ENCODE results near the gene TMEM208.

Gene TMEM208

DNA sequence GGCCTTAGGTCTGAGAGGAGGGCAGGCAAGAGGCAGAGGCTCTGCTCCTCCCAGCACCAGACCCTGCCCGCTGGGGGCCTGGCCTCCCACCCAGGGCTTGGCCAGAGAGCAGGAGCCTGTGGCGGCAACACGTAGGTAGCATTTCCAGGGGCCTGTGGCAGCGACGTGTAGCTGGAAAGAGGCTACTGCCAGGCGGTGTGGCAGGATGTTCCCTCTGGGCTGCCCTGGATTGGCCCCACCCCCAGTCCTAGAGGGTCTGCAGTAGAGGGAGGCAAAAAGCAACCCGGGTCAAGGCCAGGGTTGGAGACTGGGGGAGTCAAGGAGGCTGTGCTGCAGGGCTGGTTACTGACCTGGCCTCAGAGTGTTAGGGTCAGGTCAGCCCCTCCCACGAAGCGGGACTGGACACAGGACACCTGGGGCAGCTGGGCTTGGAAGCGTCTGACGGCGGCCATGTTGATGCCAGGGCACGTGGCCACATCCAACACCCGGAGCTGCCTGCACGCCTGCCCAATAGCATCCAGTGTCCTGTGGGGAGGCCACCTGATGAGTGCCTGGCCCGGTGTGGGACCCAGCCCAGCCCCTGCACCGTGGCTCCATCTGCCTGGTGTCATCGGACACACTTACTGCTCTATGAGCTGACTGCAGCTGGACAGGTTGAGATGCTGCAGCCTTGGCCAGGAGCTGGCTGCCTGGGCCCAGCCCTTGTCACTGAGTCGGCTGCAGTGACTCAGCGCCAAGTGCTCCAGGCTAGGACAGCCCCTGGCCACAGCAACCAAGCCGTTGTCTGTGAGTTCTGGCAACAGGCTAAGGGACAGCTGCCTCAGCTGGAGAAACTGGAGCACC, 19.5 kb upstream of the TMEM208 start:
- Histone ChIP-seq H3K27me3 (no peaks in the 10 kb centered on the region), H3K4me3 (ENCODE audit: low read depth in 1 of 2, low read length in 1 of 2) (no peak overlapping the region), H3K36me3 (peaks cover 64% of the 10 kb centered on the region), H3K4me1 (ENCODE audit: control insufficient read depth in 1 of 2, insufficient read depth in 1 of 2, low read depth in 1 of 2, low read length in 1 of 2) (no peaks in the 10 kb centered on the region), H3K27ac (no peak overlapping the region), H3K9me3 (no peaks in the 10 kb centered on the region)
- TF ChIP-seq, protein P1, sequence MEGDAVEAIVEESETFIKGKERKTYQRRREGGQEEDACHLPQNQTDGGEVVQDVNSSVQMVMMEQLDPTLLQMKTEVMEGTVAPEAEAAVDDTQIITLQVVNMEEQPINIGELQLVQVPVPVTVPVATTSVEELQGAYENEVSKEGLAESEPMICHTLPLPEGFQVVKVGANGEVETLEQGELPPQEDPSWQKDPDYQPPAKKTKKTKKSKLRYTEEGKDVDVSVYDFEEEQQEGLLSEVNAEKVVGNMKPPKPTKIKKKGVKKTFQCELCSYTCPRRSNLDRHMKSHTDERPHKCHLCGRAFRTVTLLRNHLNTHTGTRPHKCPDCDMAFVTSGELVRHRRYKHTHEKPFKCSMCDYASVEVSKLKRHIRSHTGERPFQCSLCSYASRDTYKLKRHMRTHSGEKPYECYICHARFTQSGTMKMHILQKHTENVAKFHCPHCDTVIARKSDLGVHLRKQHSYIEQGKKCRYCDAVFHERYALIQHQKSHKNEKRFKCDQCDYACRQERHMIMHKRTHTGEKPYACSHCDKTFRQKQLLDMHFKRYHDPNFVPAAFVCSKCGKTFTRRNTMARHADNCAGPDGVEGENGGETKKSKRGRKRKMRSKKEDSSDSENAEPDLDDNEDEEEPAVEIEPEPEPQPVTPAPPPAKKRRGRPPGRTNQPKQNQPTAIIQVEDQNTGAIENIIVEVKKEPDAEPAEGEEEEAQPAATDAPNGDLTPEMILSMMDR (IDR thresholded peaks at IDR 0.05) = no peak

DNA sequence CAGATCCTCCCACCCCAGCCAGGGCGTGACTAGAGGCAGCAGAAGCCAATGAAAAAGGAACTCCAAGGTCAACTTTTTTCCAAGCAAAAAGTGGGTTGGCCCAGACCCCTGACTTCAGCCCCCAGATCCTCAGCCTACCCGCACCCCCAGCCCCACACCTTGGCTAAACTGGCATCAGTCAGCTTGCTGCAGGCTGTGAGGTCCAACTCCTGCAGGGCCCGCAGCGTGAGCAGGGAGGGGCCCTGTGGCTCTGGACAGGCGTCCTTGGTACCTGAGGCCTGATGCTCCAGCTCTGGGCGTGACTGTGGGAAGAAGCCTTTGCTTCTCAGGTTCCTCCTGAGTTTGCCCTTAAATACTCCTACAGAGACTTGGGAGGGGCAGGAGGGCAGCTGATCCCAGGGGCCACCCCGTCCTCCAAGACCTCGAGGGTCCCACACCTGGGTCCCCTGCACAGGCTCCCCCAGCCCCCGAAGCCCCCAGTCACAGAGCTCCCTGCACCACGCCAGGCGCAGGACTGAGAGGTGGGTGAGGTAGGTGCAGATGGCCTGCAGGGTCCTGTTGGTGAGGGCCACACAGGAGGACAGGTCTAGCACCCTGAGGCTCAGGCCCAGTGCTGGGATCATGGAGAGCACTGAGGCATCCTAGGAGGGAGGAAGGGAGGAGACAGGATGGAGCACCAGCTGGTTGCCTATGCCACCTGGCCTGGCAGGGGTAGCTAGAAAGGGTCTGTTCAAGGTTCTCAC, 18.6 kb upstream of the TMEM208 start:
- Histone ChIP-seq H3K36me3 (peaks cover 55% of the 10 kb centered on the region), H3K27me3 (no peaks in the 10 kb centered on the region), H3K4me3 (ENCODE audit: low read depth in 1 of 2, low read length in 1 of 2) (no peak overlapping the region), H3K27ac (no peak overlapping the region), H3K9me3 (no peaks in the 10 kb centered on the region), H3K4me1 (ENCODE audit: control insufficient read depth in 1 of 2, insufficient read depth in 1 of 2, low read depth in 1 of 2, low read length in 1 of 2) (peaks cover 7 to 8% of the 10 kb centered on the region in 2 experiments)
- TF ChIP-seq, protein P1 (IDR thresholded peaks at IDR 0.05) = no peak

DNA sequence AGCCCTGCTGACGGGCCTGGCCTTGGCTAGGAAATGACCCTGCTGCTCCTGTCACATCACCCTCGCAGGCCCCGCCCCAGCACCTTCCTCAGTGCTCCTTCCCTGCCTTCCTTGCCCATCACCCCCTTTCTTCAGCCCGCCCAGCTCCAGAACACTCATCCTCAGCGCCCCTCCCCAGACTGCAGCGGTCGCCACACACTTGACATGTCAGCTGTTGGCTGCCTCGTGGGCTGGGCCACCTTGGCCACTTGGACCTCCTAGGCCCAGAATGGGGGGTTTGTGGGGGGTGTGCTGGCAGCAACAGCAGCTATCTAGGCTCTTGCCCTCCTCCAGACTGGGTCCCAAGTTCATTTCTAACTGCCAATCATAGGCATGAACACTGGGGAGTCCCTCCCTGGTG, 17.4 kb upstream of the TMEM208 start:
- H3K27me3 ChIP-seq = no peaks in the 10 kb centered on the region
- H3K27ac ChIP-seq = no peak overlapping the region
- peaks cover 9% of the 10 kb centered on the region in 2 experiments for H3K4me1 ChIP-seq (ENCODE audit: control insufficient read depth in 1 of 2, insufficient read depth in 1 of 2, low read depth in 1 of 2, low read length in 1 of 2)
- H3K9me3 ChIP-seq = no peaks in the 10 kb centered on the region
- TF ChIP-seq, protein P1 (IDR thresholded peaks at IDR 0.05) = no peak
- peaks cover 43% of the 10 kb centered on the region for H3K36me3 ChIP-seq
- H3K4me3 ChIP-seq (ENCODE audit: low read depth in 1 of 2, low read length in 1 of 2) = no peak overlapping the region

DNA sequence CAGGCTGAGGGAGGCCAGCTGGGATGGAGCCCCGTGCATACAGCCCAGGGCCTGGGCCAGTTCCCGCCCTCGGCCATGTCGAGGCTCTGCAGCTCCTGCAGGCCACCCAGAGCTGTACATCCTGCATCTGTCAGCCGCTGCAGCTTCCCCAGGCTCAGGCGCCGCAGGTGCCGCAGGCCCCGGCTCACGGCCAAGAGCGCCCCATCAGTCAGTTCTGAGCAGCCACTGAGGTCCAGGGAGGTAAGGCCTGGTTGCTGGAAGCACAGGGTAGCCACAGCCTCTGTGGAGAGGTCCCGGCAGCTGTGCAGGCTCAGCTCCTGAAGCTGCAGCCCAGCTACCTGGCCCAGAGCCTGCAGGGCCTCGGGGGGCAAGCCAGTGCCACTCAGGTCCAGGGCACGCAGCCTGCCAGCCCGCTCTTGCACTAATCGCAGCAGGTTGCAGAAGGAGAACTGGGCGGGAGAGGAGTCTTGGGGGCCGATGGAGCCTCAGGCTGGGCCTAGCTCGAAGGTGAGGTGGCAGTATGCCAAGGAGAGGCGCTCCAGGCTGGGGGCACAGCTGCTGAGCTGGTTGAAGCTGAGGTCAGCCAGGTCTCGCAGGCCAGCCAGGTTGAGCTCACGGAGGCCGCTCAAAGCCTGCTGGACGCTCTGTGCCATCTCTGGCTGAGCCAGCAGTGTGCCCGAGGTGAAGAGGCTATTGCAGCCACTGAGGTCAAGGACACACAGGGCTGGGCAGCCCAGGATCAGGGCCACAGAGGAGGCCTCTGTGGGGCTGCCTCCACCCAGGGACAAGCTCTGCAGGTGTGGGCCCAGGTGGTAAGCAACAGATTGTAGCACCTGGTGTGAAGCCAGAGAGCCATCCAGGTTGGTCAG, 16.6 kb upstream of the TMEM208 start:
- no peak overlapping the region for H3K4me3 ChIP-seq (ENCODE audit: low read depth in 1 of 2, low read length in 1 of 2)
- H3K27me3 ChIP-seq = no peaks in the 10 kb centered on the region
- H3K4me1 ChIP-seq (ENCODE audit: control insufficient read depth in 1 of 2, insufficient read depth in 1 of 2, low read depth in 1 of 2, low read length in 1 of 2) = peaks cover 9% of the 10 kb centered on the region in 2 experiments
- H3K9me3 ChIP-seq = no peaks in the 10 kb centered on the region
- TF ChIP-seq, protein P1 (IDR thresholded peaks at IDR 0.05) = no peak
- no peak overlapping the region for H3K27ac ChIP-seq
- H3K36me3 ChIP-seq = peaks cover 40% of the 10 kb centered on the region

DNA sequence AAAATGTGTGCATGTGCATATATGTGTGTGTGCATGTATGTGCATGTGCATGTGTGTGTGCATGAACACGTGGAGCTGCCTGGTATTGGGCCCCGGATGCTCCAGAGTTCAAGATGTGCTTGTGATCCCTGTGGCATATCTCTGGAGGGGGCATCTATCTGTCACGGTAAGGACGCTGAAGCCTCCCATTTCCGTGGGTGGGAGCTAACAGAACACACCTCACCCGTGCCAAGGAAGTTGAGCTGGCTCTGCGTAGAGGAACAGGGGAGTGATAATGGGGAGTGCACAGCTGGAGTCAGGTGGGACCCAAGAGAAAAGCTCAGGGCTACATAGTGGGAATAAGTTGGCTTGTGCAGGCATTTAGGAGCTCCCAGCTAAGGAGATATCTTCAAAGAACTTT, 15.3 kb upstream of the TMEM208 start:
- H3K36me3 ChIP-seq = peaks cover 27% of the 10 kb centered on the region
- no peak overlapping the region for H3K27ac ChIP-seq
- H3K4me3 ChIP-seq (ENCODE audit: low read depth in 1 of 2, low read length in 1 of 2) = no peak overlapping the region
- H3K9me3 ChIP-seq = no peaks in the 10 kb centered on the region
- no peaks in the 10 kb centered on the region for H3K27me3 ChIP-seq
- TF ChIP-seq, protein P1 (IDR thresholded peaks at IDR 0.05) = no peak
- H3K4me1 ChIP-seq (ENCODE audit: control insufficient read depth in 1 of 2, insufficient read depth in 1 of 2, low read depth in 1 of 2, low read length in 1 of 2) = peaks cover 14 to 15% of the 10 kb centered on the region in 2 experiments
